SK-N-SH treated with all-trans-retinoic acid at 6 μM for 48 hours (cell line): ENCODE results near the gene GALE.

Experiments
- ATAC-seq: fragments of 200-7000 bp; cut with Tn5 transposase; 3 replicates; pipeline ENCODE4 v1.9.1; 2020; ENCODE audit warnings: mild to moderate bottlenecking, moderate library complexity
- BACH2 ChIP-seq: fragments of 250-450 bp; sonication (Bioruptor Pico); IDR thresholded peaks from 2 replicates; pipeline ENCODE4 v1.9.0; 2021; ENCODE audit warnings: mild to moderate bottlenecking, borderline replicate concordance
- CSDC2 ChIP-seq: fragments of 250-450 bp; sonication (Bioruptor Pico); IDR thresholded peaks from 2 replicates; pipeline ENCODE4 v1.5.0; 2020; ENCODE audit warnings: mild to moderate bottlenecking, moderate library complexity
- ESRRG ChIP-seq: fragments of 250-450 bp; sonication (Bioruptor Pico); IDR thresholded peaks from 2 replicates; pipeline ENCODE4 v1.6.1; 2021; ENCODE audit warnings: mild to moderate bottlenecking
- GLIS3 ChIP-seq: fragments of 250-450 bp; sonication (Bioruptor Pico); IDR thresholded peaks from 2 replicates; pipeline ENCODE4 v1.5.0; 2020; ENCODE audit warnings: mild to moderate bottlenecking, moderate library complexity
- ISL1 ChIP-seq: fragments of 250-450 bp; sonication (Bioruptor Pico); IDR thresholded peaks from 2 replicates; pipeline ENCODE4 v2.1.2; 2022; ENCODE audit warnings: mild to moderate bottlenecking, moderate library complexity
- OSR1 ChIP-seq: fragments of 250-450 bp; sonication (Bioruptor Pico); IDR thresholded peaks from 2 replicates; pipeline ENCODE4 v1.8.0; 2022; ENCODE audit warnings: moderate library complexity, mild to moderate bottlenecking, inconsistent platforms
- PATZ1 ChIP-seq: fragments of 250-450 bp; sonication (Bioruptor Pico); IDR thresholded peaks from 2 replicates; pipeline ENCODE4 v1.8.0; 2020; ENCODE audit warnings: mild to moderate bottlenecking, moderate library complexity, borderline replicate concordance
- POU6F1 ChIP-seq: fragments of 250-450 bp; sonication (Bioruptor Pico); IDR thresholded peaks from 2 replicates; pipeline ENCODE4 v1.8.0; 2021; ENCODE audit warnings: low read depth, mild to moderate bottlenecking, moderate library complexity, borderline replicate concordance
- PPARA ChIP-seq: fragments of 250-450 bp; sonication (Bioruptor Pico); IDR thresholded peaks from 2 replicates; pipeline ENCODE4 v1.5.0; 2020; ENCODE audit warnings: mild to moderate bottlenecking, borderline replicate concordance
- RARB ChIP-seq: fragments of 250-450 bp; sonication (Bioruptor Pico); IDR thresholded peaks from 2 replicates; pipeline ENCODE4 v1.8.0; 2021; ENCODE audit warnings: mild to moderate bottlenecking, moderate library complexity
- TCF4 ChIP-seq: fragments of 250-450 bp; sonication (Bioruptor Pico); IDR thresholded peaks from 2 replicates; pipeline ENCODE4 v1.8.0; 2021; ENCODE audit warnings: mild to moderate bottlenecking, moderate library complexity, borderline replicate concordance
- ZC3H10 ChIP-seq: fragments of 250-450 bp; sonication (Bioruptor Pico); IDR thresholded peaks from 2 replicates; pipeline ENCODE4 v1.5.1; 2021; ENCODE audit warnings: mild to moderate bottlenecking, moderate library complexity
- ZFP3 ChIP-seq: fragments of 250-450 bp; sonication (Bioruptor Pico); IDR thresholded peaks from 2 replicates; pipeline ENCODE4 v1.5.0; 2020; ENCODE audit warnings: mild to moderate bottlenecking, moderate library complexity
- ZFP30 ChIP-seq: fragments of 450-650 bp; formaldehyde crosslinking; IDR thresholded peaks from 2 replicates; pipeline ENCODE4 v1.5.0; 2022; ENCODE audit warnings: mild to moderate bottlenecking, moderate library complexity
- ZNF565 ChIP-seq: fragments of 450-650 bp; formaldehyde crosslinking; conservative IDR thresholded peaks from 2 replicates; pipeline ENCODE4 v1.5.0; 2020; ENCODE audit warnings: low read depth, mild to moderate bottlenecking, moderate library complexity
- ZNF70 ChIP-seq: fragments of 450-650 bp; formaldehyde crosslinking; IDR thresholded peaks from 2 replicates; pipeline ENCODE4 v1.5.0; 2020; ENCODE audit warnings: mild to moderate bottlenecking, moderate library complexity
- ZNF8 ChIP-seq: fragments of 450-650 bp; formaldehyde crosslinking; IDR thresholded peaks from 2 replicates; pipeline ENCODE4 v1.5.0; 2020; ENCODE audit warnings: mild to moderate bottlenecking, moderate library complexity
- TF ChIP-seq, protein P1 (sequence below): fragments of 250-450 bp; sonication (Bioruptor Pico); IDR thresholded peaks from 2 replicates; pipeline ENCODE4 v1.5.0; 2020; ENCODE audit warnings: mild to moderate bottlenecking, moderate library complexity

The GALE gene

GRCh38 chr1:23768733-23769132 is 31.8 kb downstream of the GALE start:
- ATAC-seq = no peak

DNA sequence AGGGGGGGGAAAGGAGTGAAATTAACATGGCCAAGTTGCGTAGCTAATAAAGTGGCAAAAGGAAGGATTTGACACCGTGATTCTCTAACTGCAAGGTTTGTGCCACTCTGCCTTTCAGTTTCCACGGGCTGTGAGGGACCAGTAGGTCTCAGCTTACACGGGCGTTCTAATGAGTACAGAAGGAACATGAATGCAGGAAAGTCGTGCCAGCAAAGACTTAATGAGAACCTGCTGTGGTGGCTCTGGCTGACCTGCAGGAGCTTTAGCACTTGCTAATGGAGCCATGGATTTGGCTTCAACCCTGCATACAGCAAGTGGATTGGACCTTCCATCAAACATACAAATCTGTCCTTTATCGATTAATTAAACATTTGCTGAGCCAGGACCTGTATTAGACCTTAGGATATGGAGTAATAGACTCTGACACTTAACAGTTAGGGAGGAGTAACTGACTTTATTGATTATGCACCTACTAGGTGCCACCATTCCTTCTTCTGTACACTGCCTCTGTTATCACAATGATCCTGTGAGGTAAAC is 37.4 kb downstream of the GALE start:
- ATAC-seq = peak; percentile 86
- TF ChIP-seq OSR1 (CRISPR knock-in tag) (no peak), RARB (CRISPR knock-in tag) (no peak), ESRRG (CRISPR knock-in tag) (no peak), TCF4 (CRISPR knock-in tag) (no peak), ZNF565 (no peak), POU6F1 (CRISPR knock-in tag) (no peak), ZFP30 (CRISPR knock-in tag) (no peak), ZFP3 (CRISPR knock-in tag) (no peak), ZC3H10 (CRISPR knock-in tag) (no peak), ISL1 (no peak), GLIS3 (CRISPR knock-in tag) (no peak), ZNF8 (CRISPR knock-in tag) (no peak), BACH2 (CRISPR knock-in tag) (no peak), PATZ1 (CRISPR knock-in tag) (no peak), CSDC2 (CRISPR knock-in tag) (no peak)
- TF ChIP-seq, protein P1, sequence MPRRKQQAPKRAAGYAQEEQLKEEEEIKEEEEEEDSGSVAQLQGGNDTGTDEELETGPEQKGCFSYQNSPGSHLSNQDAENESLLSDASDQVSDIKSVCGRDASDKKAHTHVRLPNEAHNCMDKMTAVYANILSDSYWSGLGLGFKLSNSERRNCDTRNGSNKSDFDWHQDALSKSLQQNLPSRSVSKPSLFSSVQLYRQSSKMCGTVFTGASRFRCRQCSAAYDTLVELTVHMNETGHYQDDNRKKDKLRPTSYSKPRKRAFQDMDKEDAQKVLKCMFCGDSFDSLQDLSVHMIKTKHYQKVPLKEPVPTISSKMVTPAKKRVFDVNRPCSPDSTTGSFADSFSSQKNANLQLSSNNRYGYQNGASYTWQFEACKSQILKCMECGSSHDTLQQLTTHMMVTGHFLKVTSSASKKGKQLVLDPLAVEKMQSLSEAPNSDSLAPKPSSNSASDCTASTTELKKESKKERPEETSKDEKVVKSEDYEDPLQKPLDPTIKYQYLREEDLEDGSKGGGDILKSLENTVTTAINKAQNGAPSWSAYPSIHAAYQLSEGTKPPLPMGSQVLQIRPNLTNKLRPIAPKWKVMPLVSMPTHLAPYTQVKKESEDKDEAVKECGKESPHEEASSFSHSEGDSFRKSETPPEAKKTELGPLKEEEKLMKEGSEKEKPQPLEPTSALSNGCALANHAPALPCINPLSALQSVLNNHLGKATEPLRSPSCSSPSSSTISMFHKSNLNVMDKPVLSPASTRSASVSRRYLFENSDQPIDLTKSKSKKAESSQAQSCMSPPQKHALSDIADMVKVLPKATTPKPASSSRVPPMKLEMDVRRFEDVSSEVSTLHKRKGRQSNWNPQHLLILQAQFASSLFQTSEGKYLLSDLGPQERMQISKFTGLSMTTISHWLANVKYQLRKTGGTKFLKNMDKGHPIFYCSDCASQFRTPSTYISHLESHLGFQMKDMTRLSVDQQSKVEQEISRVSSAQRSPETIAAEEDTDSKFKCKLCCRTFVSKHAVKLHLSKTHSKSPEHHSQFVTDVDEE (CRISPR knock-in tag) = no peak

More at GRCh38 chr1:23768733-23769132, 31.8 kb downstream of the GALE start:
- TF ChIP-seq ZNF70 (CRISPR knock-in tag) = no peak
- no peak for TF ChIP-seq ZNF8 (CRISPR knock-in tag)
- TF ChIP-seq, protein P1 (CRISPR knock-in tag) = no peak
- TF ChIP-seq OSR1 (CRISPR knock-in tag) = no peak
- no peak for TF ChIP-seq ZC3H10 (CRISPR knock-in tag)
- TF ChIP-seq CSDC2 (CRISPR knock-in tag) = no peak
- no peak for TF ChIP-seq RARB (CRISPR knock-in tag)
- TF ChIP-seq GLIS3 (CRISPR knock-in tag) = no peak
- no peak for TF ChIP-seq PATZ1 (CRISPR knock-in tag)
- no peak for TF ChIP-seq TCF4 (CRISPR knock-in tag)

DNA sequence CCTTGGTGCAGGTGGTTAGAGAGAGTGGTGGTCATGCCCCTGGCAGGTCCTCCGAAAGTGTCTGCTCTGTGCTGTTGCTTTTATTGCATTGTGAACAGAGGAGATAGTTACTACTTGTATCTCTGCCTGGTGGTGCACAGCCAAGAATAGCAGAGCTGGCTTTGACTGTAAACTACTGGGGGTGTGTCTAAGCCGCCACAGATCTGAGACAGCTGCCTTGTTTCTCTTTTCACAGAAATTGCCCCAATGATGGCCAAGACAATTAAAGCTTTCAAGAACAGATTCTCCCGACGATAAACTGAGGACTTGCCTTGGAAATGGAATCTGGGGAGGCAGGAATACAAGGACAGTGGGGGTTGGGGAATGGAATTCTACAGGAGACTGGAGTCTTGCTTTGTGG is 41.3 kb downstream of the GALE start:
- TF ChIP-seq PPARA (CRISPR knock-in tag) (no peak), ZFP30 (CRISPR knock-in tag) (no peak), ISL1 (no peak), ESRRG (CRISPR knock-in tag) (no peak)
- TF ChIP-seq, protein P1 (CRISPR knock-in tag) = no peak
- ATAC-seq = no peak
